T47D (cell line): ENCODE results near the gene DCLRE1A.

ENCODE experiments used
- DNase-seq, 2 experiments: peaks; one replicate each; pipeline versions ENCODE4 v3.0.0 to v3.0.0-alpha.2; 2011 to 2012; ENCODE audit warnings: low read depth in 1 of 2, low spot score in 1 of 2
- JUND ChIP-seq: IDR thresholded peaks from 2 replicates; pipeline ENCODE4 v1.6.1; 2012; ENCODE audit warnings: low read depth
- in situ Hi-C: cut with HindIII; loops from 2 replicates; pipeline ENCODE4 v1.10.0; 2016; ENCODE audit warnings: low sequenced_read_pairs, low pct_unique_long_range_greater_than_20kb

DCLRE1A gene

GRCh38 chr10:113876461-113876860, 22.6 kb upstream of the DCLRE1A start:
- in situ Hi-C loops, result no loop called here
- no peak for TF ChIP-seq JUND
- DNase-seq, result no peak

- no peak for TF ChIP-seq JUND
- DNase-seq, result no peak
- in situ Hi-C loops, result no loop called here
Observed at GRCh38 chr10:113875212-113875611, 21.3 kb upstream of the DCLRE1A start.

- in situ Hi-C loops, result no loop called here
- no peak for DNase-seq
- TF ChIP-seq JUND, result no peak
Observed at GRCh38 chr10:113872139-113873030, 18.5 kb upstream of the DCLRE1A start.

- DNase-seq, result no peak
- no peak for TF ChIP-seq JUND
- in situ Hi-C loops, result no loop called here
Observed at GRCh38 chr10:113869789-113870188, 15.9 kb upstream of the DCLRE1A start.

- TF ChIP-seq JUND, result no peak
- in situ Hi-C loops, result no loop called here
- DNase-seq, result no peak
Observed at GRCh38 chr10:113867904-113868303, 14.0 kb upstream of the DCLRE1A start.

GRCh38 chr10:113866551-113867394, 12.9 kb upstream of the DCLRE1A start:
- no peak for DNase-seq
- no peak for TF ChIP-seq JUND
- in situ Hi-C loops, result no loop called here

GRCh38 chr10:113865901-113866300, 12.0 kb upstream of the DCLRE1A start:
- DNase-seq, result no peak
- in situ Hi-C loops, result no loop called here
- TF ChIP-seq JUND, result no peak

- TF ChIP-seq JUND, result no peak
- DNase-seq, result no peak
- in situ Hi-C loops, result no loop called here
Observed at GRCh38 chr10:113859261-113859660, 5.4 kb upstream of the DCLRE1A start.

- DNase-seq, result no peak
- no peak for TF ChIP-seq JUND
- in situ Hi-C loops, result no loop called here
Observed at GRCh38 chr10:113858541-113858940, 4.7 kb upstream of the DCLRE1A start.

- TF ChIP-seq JUND, result no peak
- in situ Hi-C loops, result no loop called here
- DNase-seq, result no peak
Observed at GRCh38 chr10:113857210-113857609, 3.3 kb upstream of the DCLRE1A start.

GRCh38 chr10:113856563-113856962, 2.7 kb upstream of the DCLRE1A start:
- no peak for DNase-seq
- TF ChIP-seq JUND, result no peak
- in situ Hi-C loops, result no loop called here

- peak; percentile 13 to 24 for DNase-seq
- in situ Hi-C loops, result no loop called here
- TF ChIP-seq JUND, result no peak
Observed at GRCh38 chr10:113854761-113855588, 1.1 kb upstream of the DCLRE1A start.
